ENCODE measurements around the gene RGS12.

Gene RGS12

GRCh38 chr4:3328814-3329663 is 36.2 kb downstream of the RGS12 start:
- H3K27ac ChIP-seq = no peak overlapping the region
- no peak for TF ChIP-seq ZFX (IDR thresholded peaks at IDR 0.05; ENCODE audit: borderline replicate concordance)
- no peak for TF ChIP-seq CTCF (IDR thresholded peaks at IDR 0.05)

- H3K27ac ChIP-seq = no peak overlapping the region
- TF ChIP-seq CTCF (IDR thresholded peaks at IDR 0.05) = no peak
- TF ChIP-seq ZFX (IDR thresholded peaks at IDR 0.05; ENCODE audit: borderline replicate concordance) = no peak
These were observed 37.1 kb downstream of the RGS12 start for GRCh38 chr4:3329887-3330286.

GRCh38 chr4:3330707-3331106 is 37.9 kb downstream of the RGS12 start:
- TF ChIP-seq ZFX (IDR thresholded peaks at IDR 0.05; ENCODE audit: borderline replicate concordance) (no peak), CTCF (IDR thresholded peaks at IDR 0.05) (no peak)
- no peak overlapping the region for H3K27ac ChIP-seq

GRCh38 chr4:3331511-3332394 is 38.9 kb downstream of the RGS12 start:
- H3K27ac ChIP-seq = no peak overlapping the region
- TF ChIP-seq ZFX (IDR thresholded peaks at IDR 0.05; ENCODE audit: borderline replicate concordance) (no peak), CTCF (IDR thresholded peaks at IDR 0.05) (no peak)

GRCh38 chr4:3332498-3332897 is 39.7 kb downstream of the RGS12 start:
- H3K27ac ChIP-seq = no peak overlapping the region
- no peak for TF ChIP-seq ZFX (IDR thresholded peaks at IDR 0.05; ENCODE audit: borderline replicate concordance)
- no peak for TF ChIP-seq CTCF (IDR thresholded peaks at IDR 0.05)

GRCh38 chr4:3334316-3334715 is 41.5 kb downstream of the RGS12 start:
- no peak for TF ChIP-seq CTCF (IDR thresholded peaks at IDR 0.05)
- no peak for TF ChIP-seq ZFX (IDR thresholded peaks at IDR 0.05; ENCODE audit: borderline replicate concordance)

More at GRCh38 chr4:3334316-3334715, 41.5 kb downstream of the RGS12 start:
- H3K27ac ChIP-seq = no peak overlapping the region
